ENCODE results near the gene UIMC1.
"Not testable (repeated sequence)": the region's sequence is repeated elsewhere in the genome, so short reads cannot be mapped to it uniquely, and the experiment has no call there.

The UIMC1 gene

GRCh38 chr5:177003649-177004048 is 2.9 kb downstream of the UIMC1 start:
- Histone ChIP-seq H3K36me3 (ENCODE audit: control insufficient read depth, insufficient read depth, low read length) (no peaks in the 10 kb centered on the region), H3K27ac (ENCODE audit: low read depth, low read length) (no peak overlapping the region), H3K9ac (ENCODE audit: low read length) (no peak overlapping the region), H3K4me1 (ENCODE audit: control insufficient read depth, insufficient read depth, low read length) (peaks cover 4% of the 10 kb centered on the region), H3K4me3 (ENCODE audit: low read length) (no peak overlapping the region), H3K27me3 (ENCODE audit: control insufficient read depth, insufficient read depth, low read length) (no peaks in the 10 kb centered on the region)

- H3K36me3 ChIP-seq (ENCODE audit: control insufficient read depth, insufficient read depth, low read length); H3K27ac ChIP-seq (ENCODE audit: low read depth, low read length): not testable (repeated sequence)
Observed at GRCh38 chr5:176999526-176999925, 7.1 kb downstream of the UIMC1 start.

GRCh38 chr5:176998828-176999227 is 7.8 kb downstream of the UIMC1 start:
- H3K27ac ChIP-seq (ENCODE audit: low read depth, low read length): no peak overlapping the region
- H3K9ac ChIP-seq (ENCODE audit: low read length): no peak overlapping the region
- H3K4me1 ChIP-seq (ENCODE audit: control insufficient read depth, insufficient read depth, low read length): peaks cover 3% of the 10 kb centered on the region
- no peak overlapping the region for H3K4me3 ChIP-seq (ENCODE audit: low read length)
- no peaks in the 10 kb centered on the region for H3K36me3 ChIP-seq (ENCODE audit: control insufficient read depth, insufficient read depth, low read length)
- H3K27me3 ChIP-seq (ENCODE audit: control insufficient read depth, insufficient read depth, low read length): no peaks in the 10 kb centered on the region

More at GRCh38 chr5:176999526-176999925, 7.1 kb downstream of the UIMC1 start:
- not testable (repeated sequence) for H3K9ac ChIP-seq (ENCODE audit: low read length); H3K27me3 ChIP-seq (ENCODE audit: control insufficient read depth, insufficient read depth, low read length); H3K4me1 ChIP-seq (ENCODE audit: control insufficient read depth, insufficient read depth, low read length); H3K4me3 ChIP-seq (ENCODE audit: low read length)

GRCh38 chr5:176996780-176997179 is 9.8 kb downstream of the UIMC1 start:
- no peaks in the 10 kb centered on the region for H3K27me3 ChIP-seq (ENCODE audit: control insufficient read depth, insufficient read depth, low read length)
- no peak overlapping the region for H3K9ac ChIP-seq (ENCODE audit: low read length)
- no peaks in the 10 kb centered on the region for H3K36me3 ChIP-seq (ENCODE audit: control insufficient read depth, insufficient read depth, low read length)
- H3K27ac ChIP-seq (ENCODE audit: low read depth, low read length): no peak overlapping the region
- peaks cover 3% of the 10 kb centered on the region for H3K4me1 ChIP-seq (ENCODE audit: control insufficient read depth, insufficient read depth, low read length)
- H3K4me3 ChIP-seq (ENCODE audit: low read length): no peak overlapping the region

GRCh38 chr5:176995896-176996767 is 10.4 kb downstream of the UIMC1 start:
- Histone ChIP-seq H3K4me1 (ENCODE audit: control insufficient read depth, insufficient read depth, low read length) (peaks cover 3% of the 10 kb centered on the region), H3K9ac (ENCODE audit: low read length) (no peak overlapping the region), H3K27ac (ENCODE audit: low read depth, low read length) (no peak overlapping the region), H3K27me3 (ENCODE audit: control insufficient read depth, insufficient read depth, low read length) (no peaks in the 10 kb centered on the region), H3K4me3 (ENCODE audit: low read length) (no peak overlapping the region), H3K36me3 (ENCODE audit: control insufficient read depth, insufficient read depth, low read length) (no peaks in the 10 kb centered on the region)

GRCh38 chr5:176995122-176995490 is 11.5 kb downstream of the UIMC1 start:
- no peak overlapping the region for H3K4me3 ChIP-seq (ENCODE audit: low read length)
- H3K36me3 ChIP-seq (ENCODE audit: control insufficient read depth, insufficient read depth, low read length): no peaks in the 10 kb centered on the region
- no peak overlapping the region for H3K27ac ChIP-seq (ENCODE audit: low read depth, low read length)
- no peak overlapping the region for H3K9ac ChIP-seq (ENCODE audit: low read length)
- no peaks in the 10 kb centered on the region for H3K27me3 ChIP-seq (ENCODE audit: control insufficient read depth, insufficient read depth, low read length)
- peaks cover 3% of the 10 kb centered on the region for H3K4me1 ChIP-seq (ENCODE audit: control insufficient read depth, insufficient read depth, low read length)

GRCh38 chr5:176994460-176995121 is 12.0 kb downstream of the UIMC1 start:
- peaks cover 3% of the 10 kb centered on the region for H3K4me1 ChIP-seq (ENCODE audit: control insufficient read depth, insufficient read depth, low read length)
- no peak overlapping the region for H3K4me3 ChIP-seq (ENCODE audit: low read length)
- no peak overlapping the region for H3K27ac ChIP-seq (ENCODE audit: low read depth, low read length)
- no peak overlapping the region for H3K9ac ChIP-seq (ENCODE audit: low read length)
- H3K36me3 ChIP-seq (ENCODE audit: control insufficient read depth, insufficient read depth, low read length): no peaks in the 10 kb centered on the region
- no peaks in the 10 kb centered on the region for H3K27me3 ChIP-seq (ENCODE audit: control insufficient read depth, insufficient read depth, low read length)

GRCh38 chr5:176993081-176993480 is 13.5 kb downstream of the UIMC1 start:
- not testable (repeated sequence) for H3K4me1 ChIP-seq (ENCODE audit: control insufficient read depth, insufficient read depth, low read length); H3K36me3 ChIP-seq (ENCODE audit: control insufficient read depth, insufficient read depth, low read length); H3K27ac ChIP-seq (ENCODE audit: low read depth, low read length); H3K27me3 ChIP-seq (ENCODE audit: control insufficient read depth, insufficient read depth, low read length); H3K9ac ChIP-seq (ENCODE audit: low read length); H3K4me3 ChIP-seq (ENCODE audit: low read length)

GRCh38 chr5:176987583-176987982 is 19.0 kb downstream of the UIMC1 start:
- Histone ChIP-seq H3K4me3 (ENCODE audit: low read length) (no peak overlapping the region), H3K27ac (ENCODE audit: low read depth, low read length) (no peak overlapping the region), H3K27me3 (ENCODE audit: control insufficient read depth, insufficient read depth, low read length) (no peaks in the 10 kb centered on the region), H3K36me3 (ENCODE audit: control insufficient read depth, insufficient read depth, low read length) (no peaks in the 10 kb centered on the region), H3K4me1 (ENCODE audit: control insufficient read depth, insufficient read depth, low read length) (no peaks in the 10 kb centered on the region), H3K9ac (ENCODE audit: low read length) (no peak overlapping the region)

GRCh38 chr5:176986280-176986679 is 20.3 kb downstream of the UIMC1 start:
- no peak overlapping the region for H3K27ac ChIP-seq (ENCODE audit: low read depth, low read length)
- no peak overlapping the region for H3K9ac ChIP-seq (ENCODE audit: low read length)
- H3K27me3 ChIP-seq (ENCODE audit: control insufficient read depth, insufficient read depth, low read length): no peaks in the 10 kb centered on the region
- H3K4me3 ChIP-seq (ENCODE audit: low read length): no peak overlapping the region
- H3K36me3 ChIP-seq (ENCODE audit: control insufficient read depth, insufficient read depth, low read length): no peaks in the 10 kb centered on the region
- no peaks in the 10 kb centered on the region for H3K4me1 ChIP-seq (ENCODE audit: control insufficient read depth, insufficient read depth, low read length)

- H3K36me3 ChIP-seq (ENCODE audit: control insufficient read depth, insufficient read depth, low read length): peaks cover 2% of the 10 kb centered on the region
- H3K4me1 ChIP-seq (ENCODE audit: control insufficient read depth, insufficient read depth, low read length): no peaks in the 10 kb centered on the region
- no peak overlapping the region for H3K9ac ChIP-seq (ENCODE audit: low read length)
- no peak overlapping the region for H3K4me3 ChIP-seq (ENCODE audit: low read length)
- H3K27ac ChIP-seq (ENCODE audit: low read depth, low read length): no peak overlapping the region
- H3K27me3 ChIP-seq (ENCODE audit: control insufficient read depth, insufficient read depth, low read length): no peaks in the 10 kb centered on the region
Observed at GRCh38 chr5:176985516-176985915, 21.1 kb downstream of the UIMC1 start.

- H3K36me3 ChIP-seq (ENCODE audit: control insufficient read depth, insufficient read depth, low read length); H3K4me3 ChIP-seq (ENCODE audit: low read length); H3K27me3 ChIP-seq (ENCODE audit: control insufficient read depth, insufficient read depth, low read length); H3K4me1 ChIP-seq (ENCODE audit: control insufficient read depth, insufficient read depth, low read length); H3K27ac ChIP-seq (ENCODE audit: low read depth, low read length); H3K9ac ChIP-seq (ENCODE audit: low read length): not testable (repeated sequence)
Observed at GRCh38 chr5:176984176-176984575, 22.4 kb downstream of the UIMC1 start.

- H3K4me1 ChIP-seq (ENCODE audit: control insufficient read depth, insufficient read depth, low read length); H3K4me3 ChIP-seq (ENCODE audit: low read length); H3K27me3 ChIP-seq (ENCODE audit: control insufficient read depth, insufficient read depth, low read length); H3K27ac ChIP-seq (ENCODE audit: low read depth, low read length); H3K9ac ChIP-seq (ENCODE audit: low read length); H3K36me3 ChIP-seq (ENCODE audit: control insufficient read depth, insufficient read depth, low read length): not testable (repeated sequence)
Observed at GRCh38 chr5:176983593-176983992, 23.0 kb downstream of the UIMC1 start.
